Measurements from ENCODE around the gene AMFR.
"Not testable (repeated sequence)": the region's sequence is repeated elsewhere in the genome, so short reads cannot be mapped to it uniquely, and the experiment has no call there.

AMFR gene

GRCh38 chr16:56384074-56384721, 41.1 kb downstream of the AMFR start:
- no peak for DNase-seq (ENCODE audit: extremely low read depth, low read depth)
- no peak for TF ChIP-seq CTCF (IDR thresholded peaks at IDR 0.05; ENCODE audit: low read depth, low read length, missing control alignments)
- H3K4me3 ChIP-seq (replicated peaks; ENCODE audit: low read depth, low read length) = no peak overlapping the region

GRCh38 chr16:56382901-56383355, 42.4 kb downstream of the AMFR start:
- TF ChIP-seq CTCF (IDR thresholded peaks at IDR 0.05; ENCODE audit: low read depth, low read length, missing control alignments) = no peak
- no peak overlapping the region for H3K4me3 ChIP-seq (replicated peaks; ENCODE audit: low read depth, low read length)
- DNase-seq (ENCODE audit: extremely low read depth, low read depth) = no peak

GRCh38 chr16:56382459-56382858, 42.9 kb downstream of the AMFR start:
- DNase-seq (ENCODE audit: extremely low read depth, low read depth) = no peak
- no peak overlapping the region for H3K4me3 ChIP-seq (replicated peaks; ENCODE audit: low read depth, low read length)

GRCh38 chr16:56380778-56381485, 44.4 kb downstream of the AMFR start:
- not testable (repeated sequence) for H3K4me3 ChIP-seq (replicated peaks; ENCODE audit: low read depth, low read length); DNase-seq (ENCODE audit: extremely low read depth, low read depth)

More at GRCh38 chr16:56382459-56382858, 42.9 kb downstream of the AMFR start:
- TF ChIP-seq CTCF (IDR thresholded peaks at IDR 0.05; ENCODE audit: low read depth, low read length, missing control alignments) = no peak

GRCh38 chr16:56379044-56379443, 46.3 kb downstream of the AMFR start:
- not testable (repeated sequence) for H3K4me3 ChIP-seq (replicated peaks; ENCODE audit: low read depth, low read length); DNase-seq (ENCODE audit: extremely low read depth, low read depth)

GRCh38 chr16:56375792-56376191, 49.6 kb downstream of the AMFR start:
- H3K4me3 ChIP-seq (replicated peaks; ENCODE audit: low read depth, low read length); DNase-seq (ENCODE audit: extremely low read depth, low read depth): not testable (repeated sequence)

GRCh38 chr16:56373003-56373402, 52.3 kb downstream of the AMFR start:
- no peak overlapping the region for H3K4me3 ChIP-seq (replicated peaks; ENCODE audit: low read depth, low read length)
- TF ChIP-seq CTCF (IDR thresholded peaks at IDR 0.05; ENCODE audit: low read depth, low read length, missing control alignments) = no peak
- DNase-seq (ENCODE audit: extremely low read depth, low read depth) = no peak

- no peak overlapping the region for H3K4me3 ChIP-seq (replicated peaks; ENCODE audit: low read depth, low read length)
- TF ChIP-seq CTCF (IDR thresholded peaks at IDR 0.05; ENCODE audit: low read depth, low read length, missing control alignments) = no peak
These were observed 53.2 kb downstream of the AMFR start for GRCh38 chr16:56372013-56372634.

More at GRCh38 chr16:56372013-56372634, 53.2 kb downstream of the AMFR start:
- no peak for DNase-seq (ENCODE audit: extremely low read depth, low read depth)

All from HFF-Myc (cell line).